Esophagus muscularis mucosa (tissue), 4 donors: ENCODE results near the gene CCM2. TPM values are rescaled to one million over a fixed set of nuclear protein-coding genes. Genes with fewer than 3 reads are reported as not detected.

Experiments
- DNase-seq: peaks from one replicate; pipeline ENCODE4 v3.0.0-alpha.2; 2017; ENCODE audit errors: extremely low spot score
- H3K27ac ChIP-seq, 4 donors: fragments of 200-600 bp; sonication (generic); replicated peaks in 1 of 4; 1 replicate in 3 of 4; 2 replicates in 1 of 4; pipeline ENCODE4 v1.5.1; 2016 to 2019; ENCODE audit warnings: mild to moderate bottlenecking in 1 of 4
- H3K27me3 ChIP-seq, 4 donors: fragments of 200-600 bp; sonication (generic); one replicate each; pipeline versions ENCODE4 v1.5.1 to v1.6.0; 2016 to 2019
- H3K36me3 ChIP-seq, 4 donors: fragments of 200-600 bp; sonication (generic); one replicate each; pipeline ENCODE4 v1.5.1; 2016 to 2019
- H3K4me1 ChIP-seq, 4 donors: fragments of 200-600 bp; sonication (generic); one replicate each; pipeline ENCODE4 v1.5.1; 2016 to 2019
- H3K4me3 ChIP-seq, 4 donors: fragments of 200-600 bp; sonication (generic); 1 replicate in 2 of 4; 2 replicates in 2 of 4; pipeline ENCODE4 v1.5.1; 2016 to 2019; ENCODE audit warnings: mild to moderate bottlenecking in 4 of 4, moderate library complexity in 1 of 4
- H3K9me3 ChIP-seq, 4 donors: fragments of 200-600 bp; sonication (generic); 1 replicate in 3 of 4; 2 replicates in 1 of 4; pipeline ENCODE4 v1.5.1; 2016 to 2019
- CTCF ChIP-seq, 3 experiments: fragments of 200-600 bp in 2 of 3; fragments of 450-650 bp in 1 of 3; sonication (generic) in 2 of 3; IDR thresholded peaks; one replicate each; pipeline ENCODE4 v1.5.1; 2017 to 2019; ENCODE audit warnings: antibody characterized with exemption in 3 of 3, mild to moderate bottlenecking in 2 of 3, moderate library complexity in 1 of 3
- EP300 ChIP-seq: sonication (generic); formaldehyde crosslinking; IDR thresholded peaks from one replicate; pipeline ENCODE4 v1.6.1; 2017; ENCODE audit warnings: antibody characterized with exemption
- POLR2A ChIP-seq: fragments of 450-650 bp; IDR thresholded peaks from one replicate; pipeline ENCODE4 v1.6.1; 2017; ENCODE audit warnings: antibody characterized with exemption, moderate library complexity, mild to moderate bottlenecking, low read depth
- POLR2AphosphoS5 ChIP-seq, 2 donors: sonication (generic); formaldehyde crosslinking; IDR thresholded peaks; one replicate each; pipeline ENCODE4 v1.6.1; 2017; ENCODE audit warnings: antibody characterized with exemption in 2 of 2
- WGBS: methylation state at CpG from one replicate; pipeline ENCODE4 v1.1.5; 2018; 5-methylcytosine and 5-hydroxymethylcytosine counted together
- intact Hi-C: fragments of 100-400 bp; cut with DNase I; formaldehyde crosslinking; loops from one replicate; pipeline ENCODE4 v1.15.1; 2023
- total RNA-seq, 4 donors: library from RNA; depleted of rRNA; stranded (reverse); fragments of >200 nt; gene quantifications; one replicate each; pipeline versions ENCODE4 v1.1.0 to v1.2.1, GENCODE V29; 2016

Gene CCM2
- total RNA-seq, 4 donors from 2014 or later: 40.3 to 61.7 (median 49.4) TPM

GRCh38 chr7:44976040-44976745 is 23.8 kb upstream of the CCM2 start:
- Histone ChIP-seq H3K27ac (no peak overlapping the region), H3K27me3 (no peaks in the 10 kb centered on the region), H3K9me3 (no peaks in the 10 kb centered on the region), H3K4me3 (no peak overlapping the region), H3K36me3 (peaks cover 0 to 18% (median 5%) of the 10 kb centered on the region in 4 donors), H3K4me1 (peaks cover 15 to 44% (median 37%) of the 10 kb centered on the region in 4 donors)
- DNase-seq: no peak
- WGBS: 98% methylated on average over 5 of the region's 6 CpGs
- intact Hi-C loops: no loop called here
- TF ChIP-seq POLR2AphosphoS5 (IDR thresholded peaks at IDR 0.05) (no peak), POLR2A (no peak), CTCF (IDR thresholded peaks at IDR 0.05) (no peak), EP300 (no peak)

- no peak for TF ChIP-seq CTCF (IDR thresholded peaks at IDR 0.05)
- no peak for TF ChIP-seq POLR2A
- no peak for TF ChIP-seq POLR2AphosphoS5 (IDR thresholded peaks at IDR 0.05)
- H3K36me3 ChIP-seq: peaks cover 0 to 23% (median 10%) of the 10 kb centered on the region in 4 donors
- no peaks in the 10 kb centered on the region for H3K9me3 ChIP-seq
- H3K27ac ChIP-seq: no peak overlapping the region
- WGBS: 95% methylated on average over 4 of the region's 17 CpGs
- no peak for DNase-seq
- H3K4me1 ChIP-seq: peaks cover 15 to 48% (median 38%) of the 10 kb centered on the region in 4 donors
- no peak overlapping the region for H3K4me3 ChIP-seq
- intact Hi-C loops: no loop called here
- no peaks in the 10 kb centered on the region for H3K27me3 ChIP-seq
These were observed 23.2 kb upstream of the CCM2 start for GRCh38 chr7:44976746-44977196.

- H3K4me1 ChIP-seq: peaks cover 15 to 48% (median 38%) of the 10 kb centered on the region in 4 donors
- DNase-seq: no peak
- peak overlapping the region in 1 of 4 donors; percentile 26 for H3K27ac ChIP-seq
- no peaks in the 10 kb centered on the region for H3K27me3 ChIP-seq
- no peaks in the 10 kb centered on the region for H3K9me3 ChIP-seq
- peak overlapping the region in 2 of 4 donors; percentile 25 to 37 for H3K4me3 ChIP-seq
- peaks cover 5 to 30% (median 16%) of the 10 kb centered on the region in 4 donors for H3K36me3 ChIP-seq
- WGBS: 80% methylated on average over 4 of the region's 8 CpGs
- intact Hi-C loops: no loop called here
- no peak for TF ChIP-seq EP300
- no peak for TF ChIP-seq CTCF (IDR thresholded peaks at IDR 0.05)
- no peak for TF ChIP-seq POLR2AphosphoS5 (IDR thresholded peaks at IDR 0.05)
- TF ChIP-seq POLR2A: no peak
These were observed 22.6 kb upstream of the CCM2 start for GRCh38 chr7:44977304-44977958.

GRCh38 chr7:44977959-44978335 is 22.1 kb upstream of the CCM2 start:
- Histone ChIP-seq H3K4me3 (peak overlapping the region in 3 of 4 donors; percentile 19 to 37 (median 25)), H3K27ac (peak overlapping the region in 1 of 4 donors; percentile 72), H3K9me3 (no peaks in the 10 kb centered on the region), H3K4me1 (peaks cover 15 to 48% (median 38%) of the 10 kb centered on the region in 4 donors), H3K27me3 (no peaks in the 10 kb centered on the region), H3K36me3 (peaks cover 10 to 35% (median 21%) of the 10 kb centered on the region in 4 donors)
- TF ChIP-seq EP300 (no peak), POLR2A (no peak), POLR2AphosphoS5 (IDR thresholded peaks at IDR 0.05) (no peak), CTCF (IDR thresholded peaks at IDR 0.05) (no peak)
- intact Hi-C loops: no loop called here
- no peak for DNase-seq
- 69% methylated on average over 6 of the region's 6 CpGs for WGBS
